Endothelial cell of umbilical vein (primary cell): Measurements from ENCODE around the gene RPGRIP1L. TPM values are rescaled to one million over a fixed set of nuclear protein-coding genes. Genes with fewer than 3 reads are reported as not detected.

Experiments
- BruUV-seq: library from RNA; stranded (reverse); fragments of 400-500 nt; replicated peaks from 2 replicates; lab custom pipeline; 2021; lab: Mats Ljungman, UMichigan
- CTCF ChIA-PET: fragments of 300-600, 350-600 bp; sonication (Branson Sonifier 250); formaldehyde crosslinking; loops from one replicate; lab custom pipeline; 2021; ENCODE audit warnings: antibody characterized with exemption, inconsistent platforms; lab: Charles Lee
- POLR2A ChIA-PET: fragments of 300-600, 350-600 bp; sonication (Branson Sonifier 250); formaldehyde crosslinking; loops from one replicate; lab custom pipeline; 2021; ENCODE audit warnings: antibody characterized with exemption, inconsistent platforms; lab: Charles Lee
- DNase-seq: peaks from one replicate; pipeline ENCODE4 v3.0.0-alpha.2; 2011; ENCODE audit warnings: low read depth, low spot score
- FAIRE-seq: peaks from 2 replicates; lab custom pipeline; 2011; peaks lifted over from hg19 to GRCh38; lab: Jason Lieb, UNC
- H2AFZ ChIP-seq: 2 replicates; pipeline ENCODE4 v1.6.0; 2012; ENCODE audit warnings: low read depth, low read length, control low read depth, inconsistent platforms
- H3K27ac ChIP-seq: 2 replicates; pipeline ENCODE4 v1.5.1; 2011; ENCODE audit warnings: low read depth, mild to moderate bottlenecking, control low read depth, low read length, moderate library complexity; ENCODE audit not compliant: insufficient read depth
- H3K27me3 ChIP-seq, 2 experiments: 2 replicates each; pipeline versions ENCODE4 v1.6.0 to v1.6.1; 2011; ENCODE audit warnings: low read length in 2 of 2, mixed read lengths in 1 of 2; ENCODE audit not compliant: control insufficient read depth in 2 of 2, insufficient read depth in 2 of 2
- H3K36me3 ChIP-seq, 2 experiments: 2 replicates in 1 of 2; 3 replicates in 1 of 2; pipeline ENCODE4 v1.5.1; 2011; ENCODE audit warnings: low read length in 2 of 2, mild to moderate bottlenecking in 1 of 2, moderate library complexity in 1 of 2; ENCODE audit not compliant: control insufficient read depth in 2 of 2, insufficient read depth in 2 of 2; ENCODE audit errors: extremely low read depth in 1 of 2
- H3K4me1 ChIP-seq: 3 replicates; pipeline ENCODE4 v1.5.1; 2011; ENCODE audit warnings: mild to moderate bottlenecking, low read length; ENCODE audit not compliant: control insufficient read depth, insufficient read depth; ENCODE audit errors: extremely low read depth
- H3K4me2 ChIP-seq: 2 replicates; pipeline ENCODE4 v1.6.1; 2011; ENCODE audit warnings: low read length, control low read depth, mixed read lengths; ENCODE audit not compliant: insufficient read depth
- H3K4me3 ChIP-seq, 3 experiments: fragments of 200-600 bp in 1 of 3; sonication (generic), shearing (Covaris generic) in 1 of 3; replicated peaks in 1 of 3; 2 replicates each; pipeline ENCODE4 v1.5.1; 2011 to 2016; ENCODE audit warnings: control low read depth in 3 of 3, low read length in 3 of 3, mild to moderate bottlenecking in 2 of 3, inconsistent platforms in 1 of 3, low read depth in 1 of 3, moderate library complexity in 1 of 3; ENCODE audit not compliant: insufficient read depth in 1 of 3
- H3K79me2 ChIP-seq: 2 replicates; pipeline ENCODE4 v1.6.0; 2012; ENCODE audit warnings: low read length, inconsistent platforms; ENCODE audit not compliant: control insufficient read depth, insufficient read depth
- H3K9ac ChIP-seq: replicated peaks from 2 replicates; pipeline ENCODE3; 2011; ENCODE audit warnings: low read length, control low read depth; ENCODE audit not compliant: insufficient read depth; ENCODE audit errors: extremely low read depth
- H3K9me1 ChIP-seq: replicated peaks from 3 replicates; pipeline ENCODE4 v1.6.0; 2011; ENCODE audit warnings: mild to moderate bottlenecking, low read length; ENCODE audit not compliant: control insufficient read depth, insufficient read depth; ENCODE audit errors: extremely low read depth
- H3K9me3 ChIP-seq: replicated peaks from 2 replicates; pipeline ENCODE4 v1.5.1; 2012; ENCODE audit warnings: low read length, inconsistent platforms; ENCODE audit not compliant: control insufficient read depth, insufficient read depth
- H4K20me1 ChIP-seq: replicated peaks from 2 replicates; pipeline ENCODE3; 2011; ENCODE audit warnings: mild to moderate bottlenecking, low read length; ENCODE audit not compliant: control insufficient read depth, insufficient read depth; ENCODE audit errors: extremely low read depth
- CTCF ChIP-seq, 2 donors: IDR thresholded peaks; 1 replicate in 1 of 2; 2 replicates in 1 of 2; pipeline ENCODE4 v1.5.1; 2011; ENCODE audit warnings: low read length in 2 of 2, mild to moderate bottlenecking in 2 of 2, moderate library complexity in 2 of 2, control low read depth in 1 of 2, inconsistent platforms in 1 of 2, low read depth in 1 of 2; ENCODE audit not compliant: insufficient read depth in 1 of 2; ENCODE audit errors: extremely low read depth in 1 of 2
- EZH2 ChIP-seq: IDR thresholded peaks from 2 replicates; pipeline ENCODE4 v1.6.1; 2012; ENCODE audit warnings: borderline replicate concordance, low read depth, mild to moderate bottlenecking, moderate library complexity, low read length, inconsistent platforms; ENCODE audit not compliant: severe bottlenecking
- FOS ChIP-seq: IDR thresholded peaks from 2 replicates; pipeline ENCODE4 v1.6.1; 2011; ENCODE audit warnings: mild to moderate bottlenecking, low read length, moderate library complexity, borderline replicate concordance; ENCODE audit not compliant: insufficient read depth
- GATA2 ChIP-seq: IDR thresholded peaks from 2 replicates; pipeline ENCODE4 v1.7.0; 2011; ENCODE audit warnings: low read depth, mild to moderate bottlenecking, moderate library complexity, mixed read lengths, low read length; ENCODE audit not compliant: insufficient read length, insufficient read depth
- JUN ChIP-seq: IDR thresholded peaks from 2 replicates; pipeline ENCODE4 v1.6.1; 2011; ENCODE audit warnings: borderline replicate concordance, low read depth; ENCODE audit not compliant: insufficient read length, insufficient read depth
- MAX ChIP-seq: IDR thresholded peaks from 2 replicates; pipeline ENCODE4 v1.6.1; 2011; ENCODE audit not compliant: insufficient read depth, insufficient read length
- MYC ChIP-seq: IDR thresholded peaks from one replicate; pipeline ENCODE4 v1.6.1; 2011; ENCODE audit warnings: mild to moderate bottlenecking, low read depth, low read length
- POLR2A ChIP-seq: IDR thresholded peaks from 2 replicates; pipeline ENCODE4 v1.6.1; 2012; ENCODE audit warnings: low read depth, mild to moderate bottlenecking, control low read depth, low read length
- POLR2AphosphoS5 ChIP-seq: IDR thresholded peaks from 2 replicates; pipeline ENCODE4 v1.6.1; 2012; ENCODE audit warnings: low read depth, mild to moderate bottlenecking, control low read depth, low read length, moderate library complexity; ENCODE audit not compliant: insufficient read depth
- dilution Hi-C: fragments of 300-500 bp; cut with MboI; formaldehyde crosslinking; loops from one replicate; pipeline ENCODE4 v1.15.0; 2019; ENCODE audit warnings: low sequenced_read_pairs; ENCODE audit not compliant: extremely low pct_ligation_motif_present
- intact Hi-C: fragments of 100-400 bp; cut with micrococcal nuclease; formaldehyde crosslinking; loops from one replicate; pipeline ENCODE4 v1.10.0; 2022
- polyA plus RNA-seq, 4 experiments: library from polyadenylated mRNA; depleted of rRNA in 3 of 4; stranded (reverse) in 3 of 4; unstranded in 1 of 4; fragments of >200 nt; gene quantifications; 2 replicates each; pipeline versions ENCODE4 v1.2.1 to v1.2.3, GENCODE V29; 2011 to 2012; ENCODE audit warnings: missing spikeins in 1 of 4
- total RNA-seq: library from RNA; stranded (reverse); gene quantifications from 2 replicates; pipeline ENCODE4 v1.2.3, GENCODE V29; 2021

RPGRIP1L gene
- total and polyA plus RNA-seq, 2 donors (not counting 3 experiments of a cell fraction or from before 2014, with no cell fraction given) = 3.2 to 13.2 TPM

- FAIRE-seq (no peak), DNase-seq (no peak)
- intact Hi-C loops = no loop called here
- no peak overlapping the region for H3K9ac ChIP-seq
- H3K4me1 ChIP-seq = no peaks in the 10 kb centered on the region
- ChIA-PET CTCF (no interaction called here), POLR2A (no interaction called here)
- H3K36me3 ChIP-seq = no peaks in the 10 kb centered on the region
- no peak overlapping the region for H3K27ac ChIP-seq
- BruUV-seq = no TSS peak
- no peaks in the 10 kb centered on the region for H3K9me3 ChIP-seq
- H3K4me2 ChIP-seq = no peak overlapping the region
- dilution Hi-C loops = no loop called here
- H3K9me1 ChIP-seq = peaks cover 2% of the 10 kb centered on the region
- H3K79me2 ChIP-seq = no peaks in the 10 kb centered on the region
- H3K27me3 ChIP-seq = no peaks in the 10 kb centered on the region
- H4K20me1 ChIP-seq = no peaks in the 10 kb centered on the region
- TF ChIP-seq POLR2AphosphoS5 (no peak), JUN (no peak), EZH2 (no peak), GATA2 (no peak)
- H2AFZ ChIP-seq = no peak overlapping the region
- no peak overlapping the region for H3K4me3 ChIP-seq
Measured at GRCh38 chr16:53673189-53673588, 30.5 kb downstream of the RPGRIP1L start.

GRCh38 chr16:53672461-53672860 lies 31.2 kb downstream of the RPGRIP1L start:
- Histone ChIP-seq H3K27me3 (no peaks in the 10 kb centered on the region), H3K36me3 (no peaks in the 10 kb centered on the region), H3K4me2 (no peak overlapping the region)

More at GRCh38 chr16:53672461-53672860, 31.2 kb downstream of the RPGRIP1L start:
- CTCF ChIA-PET = interaction anchor here (1.2 kb wide), 1 partner anchor 9 kb away, joined by 3 read pairs; no protein-coding TSS in a partner anchor
- peaks cover 2% of the 10 kb centered on the region for H3K9me1 ChIP-seq
- H3K9me3 ChIP-seq = no peaks in the 10 kb centered on the region
- intact Hi-C loops (no loop called here), dilution Hi-C loops (no loop called here)
- H3K9ac ChIP-seq = no peak overlapping the region
- no peak for TF ChIP-seq MAX
- no peak for TF ChIP-seq POLR2AphosphoS5
- TF ChIP-seq MYC = no peak
- TF ChIP-seq JUN = no peak
- TF ChIP-seq FOS = no peak
- no peak for TF ChIP-seq GATA2
- no peak for TF ChIP-seq EZH2
- TF ChIP-seq POLR2A = no peak
- TF ChIP-seq CTCF (IDR thresholded peaks at IDR 0.05; ENCODE audit: extremely low read depth in 1 of 2, insufficient read depth in 1 of 2, low read depth in 1 of 2, low read length in 2 of 2) = no peak
- no peaks in the 10 kb centered on the region for H4K20me1 ChIP-seq
- H3K4me3 ChIP-seq = no peak overlapping the region
- H3K79me2 ChIP-seq = no peaks in the 10 kb centered on the region
- BruUV-seq = no TSS peak
- H3K4me1 ChIP-seq = no peaks in the 10 kb centered on the region
- no peak for FAIRE-seq
- POLR2A ChIA-PET = no interaction called here
- no peak for DNase-seq
- H2AFZ ChIP-seq = no peak overlapping the region
- no peak overlapping the region for H3K27ac ChIP-seq
